ENCODE data around the gene TCP11L2. TPM values are rescaled to one million over a fixed set of nuclear protein-coding genes. Genes with fewer than 3 reads are reported as not detected.

TCP11L2 gene
- total RNA-seq, 1 donor from 2014 or later: 8.9 TPM

GRCh38 chr12:106387848-106388377 lies 85.4 kb downstream of the TCP11L2 start:
- DNase-seq (ENCODE audit: low spot score) (no peak), ATAC-seq (no peak)

GRCh38 chr12:106389151-106389550 lies 86.6 kb downstream of the TCP11L2 start:
- DNase-seq (ENCODE audit: low spot score) (no peak), ATAC-seq (no peak)

- no peak for DNase-seq (ENCODE audit: low spot score)
- no peak for ATAC-seq
These were observed 90.2 kb downstream of the TCP11L2 start for GRCh38 chr12:106392759-106393158.

Other genes with a start within 250 kb of the TCP11L2 start
- 3.4 TPM for gene NUAK1, start 163.8 kb upstream of the TCP11L2 start, total RNA-seq
- gene CKAP4, start 54.7 kb upstream of the TCP11L2 start, total RNA-seq: 22.6 TPM
- gene POLR3B, start 55.0 kb downstream of the TCP11L2 start, total RNA-seq: 7.9 TPM

Data from left lobe of liver (tissue), 2 donors.